Uterus (tissue), 4 donors: Measurements from ENCODE around the gene ESRRA. TPM values are rescaled to one million over a fixed set of nuclear protein-coding genes. Genes with fewer than 3 reads are reported as not detected.
A peak's percentile ranks its signal among the peaks of the same experiment; 100 is the strongest.

Source experiments
- DNase-seq, 2 donors: peaks; one replicate each; pipeline ENCODE4 v3.0.0-alpha.2; 2019 to 2020
- H3K27ac ChIP-seq, 2 donors: fragments of 200-600 bp; sonication (generic); 1 replicate in 1 of 2; 2 replicates in 1 of 2; pipeline ENCODE4 v1.5.1; 2016 to 2018
- H3K27me3 ChIP-seq, 2 donors: fragments of 200-600 bp; sonication (generic); one replicate each; pipeline ENCODE4 v1.5.1; 2018 to 2019; ENCODE audit warnings: control low read depth in 1 of 2
- H3K36me3 ChIP-seq, 2 donors: fragments of 200-600 bp; sonication (generic); one replicate each; pipeline ENCODE4 v1.5.1; 2019; ENCODE audit warnings: control low read depth in 1 of 2
- H3K4me1 ChIP-seq, 2 donors: fragments of 200-600 bp; sonication (generic); one replicate each; pipeline ENCODE4 v1.5.1; 2018 to 2019; ENCODE audit warnings: control low read depth in 1 of 2
- H3K4me3 ChIP-seq, 2 donors: fragments of 200-600 bp; sonication (generic); 1 replicate in 1 of 2; 2 replicates in 1 of 2; pipeline ENCODE4 v1.5.1; 2018 to 2019; ENCODE audit warnings: mild to moderate bottlenecking in 1 of 2
- H3K9me3 ChIP-seq, 2 donors: fragments of 200-600 bp; sonication (generic); one replicate each; pipeline ENCODE4 v1.5.1; 2019; ENCODE audit warnings: control low read depth in 1 of 2
- POLR2A ChIP-seq, 2 donors: fragments of 450-650 bp; IDR thresholded peaks; one replicate each; pipeline ENCODE4 v1.6.1; 2016; ENCODE audit warnings: antibody characterized with exemption in 2 of 2, mild to moderate bottlenecking in 1 of 2, moderate library complexity in 1 of 2
- intact Hi-C: fragments of 100-400 bp; cut with DNase I; formaldehyde crosslinking; loops from one replicate; pipeline ENCODE4 v1.15.1; 2023; ENCODE audit warnings: low total_unique reads
- total RNA-seq, 4 donors: library from RNA; depleted of rRNA in 3 of 4; stranded (reverse); fragments of >200 nt in 3 of 4; gene quantifications; one replicate each; pipeline versions ENCODE4 v1.1.0 to v1.2.4, GENCODE V29; 2014 to 2023
- TF ChIP-seq, protein P1 (sequence below), 4 experiments: fragments of 200-600 bp in 2 of 4; fragments of 450-650 bp in 2 of 4; sonication (generic) in 2 of 4; IDR thresholded peaks; one replicate each; pipeline ENCODE4 v1.5.1; 2016 to 2019; ENCODE audit warnings: antibody characterized with exemption in 4 of 4, mild to moderate bottlenecking in 2 of 4, moderate library complexity in 1 of 4
- donor health status: DM: yes; HTN: yes; CAD: no.

The ESRRA gene
- total RNA-seq = 10 to 100 TPM; 12.1 to 49.2 (median 17.5) TPM

DNA sequence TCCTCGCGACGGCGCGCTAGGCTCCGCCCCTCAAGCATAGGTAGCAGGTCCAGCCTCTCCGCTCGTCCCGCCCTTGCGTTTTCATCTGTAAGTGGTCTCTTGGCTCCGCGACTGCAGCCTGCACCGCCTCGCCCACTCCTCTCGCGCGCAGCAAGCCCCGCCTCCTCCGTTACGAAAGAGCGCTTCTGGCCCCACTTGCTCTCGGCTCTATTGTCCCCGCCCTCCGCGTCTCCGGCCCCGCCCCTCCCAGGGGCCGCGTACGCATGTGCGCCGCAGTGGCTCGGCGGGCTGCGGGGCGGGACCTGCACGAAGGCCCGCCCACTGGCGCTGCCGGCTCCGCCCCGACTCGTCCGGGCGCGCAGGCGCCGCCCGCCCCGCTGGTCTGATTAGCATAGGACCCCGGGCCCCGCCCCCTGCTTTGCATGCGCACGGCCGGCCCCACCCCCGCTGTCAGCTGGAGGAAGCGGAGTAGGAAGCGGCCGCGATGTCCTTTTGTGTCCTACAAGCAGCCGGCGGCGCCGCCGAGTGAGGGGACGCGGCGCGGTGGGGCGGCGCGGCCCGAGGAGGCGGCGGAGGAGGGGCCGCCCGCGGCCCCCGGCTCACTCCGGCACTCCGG is at the start of gene ESRRA:
Gene ESRRA (plus strand): TSS at position 450 of the 616 bp plus-strand sequence. CDS start 1,656 bp downstream, outside the sequence.
- peaks cover 0 to 16% of the 10 kb centered on the region in 2 donors for H3K4me1 ChIP-seq
- H3K4me3 ChIP-seq = peak within 1 kb of the TSS; percentile 63 to 65
- H3K27me3 ChIP-seq = peaks cover 0 to 7% of the 10 kb centered on the region in 2 donors
- H3K36me3 ChIP-seq = no peaks in the 10 kb centered on the region
- peak within 1 kb of the TSS; percentile 80 to 92 for H3K27ac ChIP-seq
- peak; percentile 99 for DNase-seq
- no peaks in the 10 kb centered on the region for H3K9me3 ChIP-seq
- intact Hi-C loops = no loop called here
- TF ChIP-seq, protein P1, sequence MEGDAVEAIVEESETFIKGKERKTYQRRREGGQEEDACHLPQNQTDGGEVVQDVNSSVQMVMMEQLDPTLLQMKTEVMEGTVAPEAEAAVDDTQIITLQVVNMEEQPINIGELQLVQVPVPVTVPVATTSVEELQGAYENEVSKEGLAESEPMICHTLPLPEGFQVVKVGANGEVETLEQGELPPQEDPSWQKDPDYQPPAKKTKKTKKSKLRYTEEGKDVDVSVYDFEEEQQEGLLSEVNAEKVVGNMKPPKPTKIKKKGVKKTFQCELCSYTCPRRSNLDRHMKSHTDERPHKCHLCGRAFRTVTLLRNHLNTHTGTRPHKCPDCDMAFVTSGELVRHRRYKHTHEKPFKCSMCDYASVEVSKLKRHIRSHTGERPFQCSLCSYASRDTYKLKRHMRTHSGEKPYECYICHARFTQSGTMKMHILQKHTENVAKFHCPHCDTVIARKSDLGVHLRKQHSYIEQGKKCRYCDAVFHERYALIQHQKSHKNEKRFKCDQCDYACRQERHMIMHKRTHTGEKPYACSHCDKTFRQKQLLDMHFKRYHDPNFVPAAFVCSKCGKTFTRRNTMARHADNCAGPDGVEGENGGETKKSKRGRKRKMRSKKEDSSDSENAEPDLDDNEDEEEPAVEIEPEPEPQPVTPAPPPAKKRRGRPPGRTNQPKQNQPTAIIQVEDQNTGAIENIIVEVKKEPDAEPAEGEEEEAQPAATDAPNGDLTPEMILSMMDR (IDR thresholded peaks at IDR 0.05) = no peak
- TF ChIP-seq POLR2A (IDR thresholded peaks at IDR 0.05) = peak; percentile 10 to 60

DNA sequence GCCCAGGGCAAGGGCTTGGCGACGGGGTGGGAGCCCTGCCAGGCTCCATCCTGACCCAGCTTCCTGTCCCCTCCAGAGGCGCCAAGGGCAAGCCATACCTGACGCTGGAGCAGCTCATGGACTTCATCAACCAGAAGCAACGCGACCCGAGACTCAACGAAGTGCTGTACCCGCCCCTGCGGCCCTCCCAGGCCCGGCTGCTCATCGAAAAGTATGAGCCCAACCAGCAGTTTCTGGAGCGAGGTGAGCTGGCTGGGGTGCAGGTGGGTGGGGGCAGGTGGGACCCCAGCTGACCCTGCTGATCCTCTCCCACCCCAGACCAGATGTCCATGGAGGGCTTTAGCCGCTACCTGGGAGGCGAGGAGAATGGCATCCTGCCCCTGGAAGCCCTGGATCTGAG is 49.0 kb upstream of the ESRRA start:
- Histone ChIP-seq H3K27ac (no peak overlapping the region), H3K4me3 (no peak overlapping the region), H3K27me3 (no peaks in the 10 kb centered on the region), H3K9me3 (no peaks in the 10 kb centered on the region), H3K4me1 (peaks cover 0 to 7% of the 10 kb centered on the region in 2 donors), H3K36me3 (no peaks in the 10 kb centered on the region)
- intact Hi-C loops = no loop called here
- TF ChIP-seq POLR2A (IDR thresholded peaks at IDR 0.05) = no peak
- TF ChIP-seq, protein P1 (IDR thresholded peaks at IDR 0.05) = no peak
- no peak for DNase-seq

DNA sequence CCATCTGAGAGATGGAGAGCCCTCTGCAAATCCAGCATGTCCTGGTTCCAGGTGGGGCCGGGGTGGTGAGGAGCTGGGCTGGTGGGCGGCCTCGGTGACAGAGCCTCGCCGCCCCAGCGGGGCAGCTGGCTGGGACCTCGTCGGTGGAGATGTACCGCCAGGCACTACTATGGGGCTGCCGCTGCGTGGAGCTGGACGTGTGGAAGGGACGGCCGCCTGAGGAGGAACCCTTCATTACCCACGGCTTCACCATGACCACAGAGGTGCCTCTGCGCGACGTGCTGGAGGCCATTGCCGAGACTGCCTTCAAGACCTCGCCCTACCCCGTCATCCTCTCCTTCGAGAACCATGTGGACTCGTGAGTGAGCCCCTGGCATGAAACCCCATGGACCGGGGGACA is 47.0 kb upstream of the ESRRA start:
- no peaks in the 10 kb centered on the region for H3K4me1 ChIP-seq
- intact Hi-C loops = no loop called here
- no peaks in the 10 kb centered on the region for H3K9me3 ChIP-seq
- no peak overlapping the region for H3K27ac ChIP-seq
- no peak overlapping the region for H3K4me3 ChIP-seq
- no peak for TF ChIP-seq POLR2A (IDR thresholded peaks at IDR 0.05)
- TF ChIP-seq, protein P1 (IDR thresholded peaks at IDR 0.05) = no peak
- no peaks in the 10 kb centered on the region for H3K27me3 ChIP-seq
- DNase-seq = no peak
- no peaks in the 10 kb centered on the region for H3K36me3 ChIP-seq

DNA sequence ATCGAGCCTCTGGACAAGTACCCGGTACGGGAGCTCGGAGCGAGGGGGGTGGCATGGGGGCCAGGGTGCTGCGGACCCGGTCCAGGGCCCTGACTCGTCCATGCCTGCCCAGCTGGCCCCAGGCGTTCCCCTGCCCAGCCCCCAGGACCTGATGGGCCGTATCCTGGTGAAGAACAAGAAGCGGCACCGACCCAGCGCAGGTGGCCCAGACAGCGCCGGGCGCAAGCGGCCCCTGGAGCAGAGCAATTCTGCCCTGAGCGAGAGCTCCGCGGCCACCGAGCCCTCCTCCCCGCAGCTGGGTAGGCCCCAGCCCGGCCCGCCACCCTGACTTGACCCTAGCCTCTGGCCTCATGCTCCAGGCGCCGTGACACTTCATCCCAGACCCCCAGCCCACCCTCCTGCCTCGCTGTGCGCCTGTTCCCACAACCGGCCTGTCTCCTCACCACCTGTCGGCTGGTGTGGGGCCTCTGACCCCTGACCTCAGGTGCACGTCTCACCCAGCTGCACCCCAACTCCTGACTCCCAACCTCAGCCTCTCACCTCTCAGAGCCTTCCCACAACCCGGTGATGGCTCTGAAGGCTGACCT is 46.3 kb upstream of the ESRRA start:
- H3K9me3 ChIP-seq = no peaks in the 10 kb centered on the region
- intact Hi-C loops = no loop called here
- no peak for TF ChIP-seq POLR2A (IDR thresholded peaks at IDR 0.05)
- TF ChIP-seq, protein P1 (IDR thresholded peaks at IDR 0.05) = no peak
- H3K4me3 ChIP-seq = no peak overlapping the region
- H3K4me1 ChIP-seq = no peaks in the 10 kb centered on the region
- H3K27ac ChIP-seq = no peak overlapping the region
- H3K27me3 ChIP-seq = no peaks in the 10 kb centered on the region
- DNase-seq = no peak
- H3K36me3 ChIP-seq = no peaks in the 10 kb centered on the region

DNA sequence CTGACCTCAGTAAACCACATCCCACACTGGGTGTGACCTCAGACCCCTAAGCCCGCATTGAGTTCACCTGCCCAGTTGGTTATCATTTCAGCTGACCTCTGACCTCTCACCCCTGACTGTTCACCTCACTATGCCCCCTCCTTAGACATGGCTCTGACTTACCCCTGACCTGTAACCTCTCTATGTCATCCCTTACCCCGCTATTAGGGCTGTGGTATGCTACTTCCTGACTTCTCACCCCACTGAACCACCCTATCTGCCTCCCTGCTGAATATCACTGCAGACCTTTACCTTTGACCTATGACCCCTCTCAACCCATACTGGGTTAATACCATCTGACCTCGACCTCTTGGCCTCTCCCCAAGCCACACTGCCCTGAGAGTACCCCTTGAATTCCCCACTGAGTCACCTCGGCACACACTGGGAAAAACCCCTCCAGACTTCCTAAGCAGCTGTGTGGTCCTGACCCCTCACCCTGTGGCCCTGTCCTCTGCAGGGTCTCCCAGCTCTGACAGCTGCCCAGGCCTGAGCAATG is 45.7 kb upstream of the ESRRA start:
- no peaks in the 10 kb centered on the region for H3K36me3 ChIP-seq
- no peaks in the 10 kb centered on the region for H3K27me3 ChIP-seq
- intact Hi-C loops = no loop called here

More for the DNA sequence above, 45.7 kb upstream of the ESRRA start:
- TF ChIP-seq POLR2A (IDR thresholded peaks at IDR 0.05) = no peak
- TF ChIP-seq, protein P1 (IDR thresholded peaks at IDR 0.05) = no peak
- Histone ChIP-seq H3K9me3 (no peaks in the 10 kb centered on the region), H3K4me3 (no peak overlapping the region), H3K4me1 (no peaks in the 10 kb centered on the region), H3K27ac (no peak overlapping the region)
- DNase-seq = no peak
